Uterus (tissue), 2 donors: ENCODE results near the gene SMARCAD1.

ENCODE experiments used
- CTCF ChIP-seq, 4 experiments: fragments of 200-600 bp in 2 of 4; fragments of 450-650 bp in 2 of 4; sonication (generic) in 2 of 4; IDR thresholded peaks; one replicate each; pipeline ENCODE4 v1.5.1; 2016 to 2019; ENCODE audit warnings: antibody characterized with exemption in 4 of 4, mild to moderate bottlenecking in 2 of 4, moderate library complexity in 1 of 4
- POLR2A ChIP-seq, 2 donors: fragments of 450-650 bp; IDR thresholded peaks; one replicate each; pipeline ENCODE4 v1.6.1; 2016; ENCODE audit warnings: antibody characterized with exemption in 2 of 2, mild to moderate bottlenecking in 1 of 2, moderate library complexity in 1 of 2

GRCh38 chr4:94306713-94307112, 99.0 kb downstream of the SMARCAD1 start:
- TF ChIP-seq CTCF (IDR thresholded peaks at IDR 0.05) (no peak), POLR2A (IDR thresholded peaks at IDR 0.05) (no peak)
